Hepatocyte (in vitro differentiated cells): Measurements from ENCODE around the gene SERP2.

Experiments used
- CTCF ChIP-seq: fragments of 200-600 bp; sonication (generic); IDR thresholded peaks from 2 replicates; pipeline ENCODE4 v1.5.1; 2016; ENCODE audit warnings: antibody characterized with exemption, mild to moderate bottlenecking; ENCODE audit not compliant: poor library complexity
- EZH2 ChIP-seq: fragments of 200-600 bp; sonication (generic); IDR thresholded peaks from 2 replicates; pipeline ENCODE4 v1.6.1; 2016; ENCODE audit warnings: antibody characterized with exemption, mild to moderate bottlenecking, borderline replicate concordance
- EZH2phosphoT487 ChIP-seq: fragments of 200-600 bp; sonication (generic); IDR thresholded peaks from one replicate; pipeline ENCODE4 v1.6.1; 2018; ENCODE audit warnings: antibody characterized with exemption, mild to moderate bottlenecking, low read depth, moderate library complexity; ENCODE audit not compliant: unreplicated experiment, severe bottlenecking

GRCh38 chr13:44351505-44351854 lies 22.1 kb upstream of the SERP2 start:
- TF ChIP-seq CTCF (no peak), EZH2phosphoT487 (no peak), EZH2 (no peak)
